Stimulated activated CD4-positive, alpha-beta T cell treated with anti-CD3 and anti-CD28 coated beads, Interleukin-1b, Interleukin-23, amount 100 ng/mL, for 48 hours (primary cell): Measurements from ENCODE around the gene TRPC4.
"Not testable (repeated sequence)": the region's sequence is repeated elsewhere in the genome, so short reads cannot be mapped to it uniquely, and the experiment has no call there.

Experiments used
- DNase-seq: peaks from one replicate; pipeline ENCODE4 v3.0.0-alpha.2; 2020

Gene TRPC4

GRCh38 chr13:37597477-37598025 is 272.0 kb downstream of the TRPC4 start:
- DNase-seq, result no peak

GRCh38 chr13:37596805-37597204 is 272.8 kb downstream of the TRPC4 start:
- no peak for DNase-seq

- DNase-seq, result no peak
These were observed 274.4 kb downstream of the TRPC4 start for GRCh38 chr13:37595162-37595561.

- DNase-seq, result no peak
These were observed 275.0 kb downstream of the TRPC4 start for GRCh38 chr13:37594550-37594949.

- DNase-seq, result not testable (repeated sequence)
These were observed 280.2 kb downstream of the TRPC4 start for GRCh38 chr13:37589381-37589780.

GRCh38 chr13:37587236-37587635 is 282.3 kb downstream of the TRPC4 start:
- no peak for DNase-seq
